GM19035 (cell line): ENCODE data around the gene NCOA1.

Experiments used
- ATAC-seq: cut with Tn5 transposase; IDR thresholded peaks from one replicate; pipeline ENCODE4 v1.9.1; 2021; ENCODE audit not compliant: unreplicated experiment

NCOA1 gene

GRCh38 chr2:24725956-24726355 lies 234.9 kb downstream of the NCOA1 start:
- no peak for ATAC-seq

- no peak for ATAC-seq
Observed at GRCh38 chr2:24730481-24730880, 239.4 kb downstream of the NCOA1 start.

- no peak for ATAC-seq
Observed at GRCh38 chr2:24731040-24731439, 240.0 kb downstream of the NCOA1 start.

GRCh38 chr2:24731923-24732322 lies 240.9 kb downstream of the NCOA1 start:
- no peak for ATAC-seq

- no peak for ATAC-seq
Observed at GRCh38 chr2:24734741-24735140, 243.7 kb downstream of the NCOA1 start.

- no peak for ATAC-seq
Observed at GRCh38 chr2:24739354-24740025, 248.4 kb downstream of the NCOA1 start.

GRCh38 chr2:24740142-24740541 lies 249.1 kb downstream of the NCOA1 start:
- ATAC-seq, result no peak

- no peak for ATAC-seq
Observed at GRCh38 chr2:24742730-24743129, 251.7 kb downstream of the NCOA1 start.

GRCh38 chr2:24743924-24744323 lies 252.9 kb downstream of the NCOA1 start:
- ATAC-seq, result no peak

- ATAC-seq, result no peak
Observed at GRCh38 chr2:24744356-24744755, 253.3 kb downstream of the NCOA1 start.

GRCh38 chr2:24745825-24746224 lies 254.8 kb downstream of the NCOA1 start:
- ATAC-seq, result no peak

GRCh38 chr2:24747299-24747698 lies 256.2 kb downstream of the NCOA1 start:
- ATAC-seq, result no peak

GRCh38 chr2:24749069-24749691 lies 258.1 kb downstream of the NCOA1 start:
- ATAC-seq, result no peak

- no peak for ATAC-seq
Observed at GRCh38 chr2:24754985-24755705, 264.1 kb downstream of the NCOA1 start.

GRCh38 chr2:24756789-24757188 lies 265.7 kb downstream of the NCOA1 start:
- ATAC-seq, result no peak

GRCh38 chr2:24761866-24762265 lies 270.8 kb downstream of the NCOA1 start:
- no peak for ATAC-seq

GRCh38 chr2:24762518-24762917 lies 271.5 kb downstream of the NCOA1 start:
- no peak for ATAC-seq

GRCh38 chr2:24763843-24764242 lies 272.8 kb downstream of the NCOA1 start:
- no peak for ATAC-seq

- no peak for ATAC-seq
Observed at GRCh38 chr2:24766609-24767008, 275.6 kb downstream of the NCOA1 start.

GRCh38 chr2:24768013-24768412 lies 277.0 kb downstream of the NCOA1 start:
- no peak for ATAC-seq

GRCh38 chr2:24768601-24769000 lies 277.5 kb downstream of the NCOA1 start:
- no peak for ATAC-seq

GRCh38 chr2:24771061-24771460 lies 280.0 kb downstream of the NCOA1 start:
- no peak for ATAC-seq
